HEK293T (cell line): ENCODE measurements around the gene CAPRIN1.
"Not testable (repeated sequence)": the region's sequence is repeated elsewhere in the genome, so short reads cannot be mapped to it uniquely, and the experiment has no call there.

Experiments used
- CTCF ChIA-PET: fragments of 350-600 bp; formaldehyde crosslinking; extraction: SDS; loops from one replicate; lab custom pipeline; 2021; ENCODE audit warnings: antibody characterized with exemption, inconsistent platforms; lab: Yijun Ruan, JAX
- POLR2A ChIA-PET: fragments of 350-600 bp; formaldehyde crosslinking; extraction: SDS; loops from one replicate; lab custom pipeline; 2020; ENCODE audit warnings: antibody characterized with exemption, inconsistent platforms; lab: Yijun Ruan, JAX
- DNase-seq: peaks from one replicate; pipeline ENCODE4 v3.0.0; 2012; ENCODE audit warnings: mixed read lengths; ENCODE audit errors: extremely low spot score
- ARNT ChIP-seq: fragments of 450-650 bp; IDR thresholded peaks from 2 replicates; pipeline ENCODE4 v1.6.1; 2017; ENCODE audit warnings: mild to moderate bottlenecking
- BHLHE40 ChIP-seq: fragments of 450-650 bp; IDR thresholded peaks from 2 replicates; pipeline ENCODE4 v1.6.1; 2016; ENCODE audit warnings: mild to moderate bottlenecking, moderate library complexity, borderline replicate concordance
- CTBP1 ChIP-seq: fragments of 450-650 bp; IDR thresholded peaks from 2 replicates; pipeline ENCODE4 v1.6.1; 2016; ENCODE audit warnings: borderline replicate concordance
- ELF4 ChIP-seq: fragments of 450-650 bp; IDR thresholded peaks from 2 replicates; pipeline ENCODE4 v1.6.1; 2017; ENCODE audit warnings: antibody characterized with exemption
- FOXA1 ChIP-seq: fragments of 450-650 bp; IDR thresholded peaks from 2 replicates; pipeline ENCODE4 v1.6.1; 2016; ENCODE audit warnings: mild to moderate bottlenecking
- FOXK2 ChIP-seq: fragments of 450-650 bp; IDR thresholded peaks from 2 replicates; pipeline ENCODE4 v1.6.1; 2016; ENCODE audit warnings: mild to moderate bottlenecking
- FOXM1 ChIP-seq: fragments of 450-650 bp; IDR thresholded peaks from 2 replicates; pipeline ENCODE4 v1.6.1; 2017; ENCODE audit warnings: mild to moderate bottlenecking, borderline replicate concordance
- HDGF ChIP-seq: fragments of 450-650 bp; IDR thresholded peaks from 2 replicates; pipeline ENCODE4 v1.6.1; 2017; ENCODE audit warnings: antibody characterized with exemption, borderline replicate concordance
- L3MBTL2 ChIP-seq: fragments of 450-650 bp; conservative IDR thresholded peaks from 2 replicates; pipeline ENCODE4 v1.6.1; 2016; ENCODE audit warnings: mild to moderate bottlenecking
- LEF1 ChIP-seq: fragments of 450-650 bp; IDR thresholded peaks from 2 replicates; pipeline ENCODE4 v1.6.1; 2017; ENCODE audit warnings: mild to moderate bottlenecking, borderline replicate concordance
- NFRKB ChIP-seq: fragments of 450-650 bp; IDR thresholded peaks from 2 replicates; pipeline ENCODE4 v1.6.1; 2016; ENCODE audit warnings: mild to moderate bottlenecking, moderate library complexity
- PKNOX1 ChIP-seq: fragments of 450-650 bp; IDR thresholded peaks from 2 replicates; pipeline ENCODE4 v1.6.1; 2016
- SP1 ChIP-seq: fragments of 450-650 bp; IDR thresholded peaks from 2 replicates; pipeline ENCODE4 v1.6.1; 2017
- SUZ12 ChIP-seq: fragments of 450-650 bp; IDR thresholded peaks from 2 replicates; pipeline ENCODE4 v1.6.1; 2016; ENCODE audit warnings: mild to moderate bottlenecking
- TARDBP ChIP-seq: fragments of 450-650 bp; IDR thresholded peaks from 2 replicates; pipeline ENCODE4 v1.6.1; 2016
- ZNF384 ChIP-seq: fragments of 450-650 bp; IDR thresholded peaks from 2 replicates; pipeline ENCODE4 v1.6.1; 2016

CAPRIN1 gene

GRCh38 chr11:34053161-34053686 lies 1.7 kb downstream of the CAPRIN1 start:
- peak; percentile 55 for DNase-seq
- TF ChIP-seq NFRKB (peak; percentile 62; the same call in 1 of the 2 replicates), ARNT (no peak), PKNOX1 (no peak), FOXA1 (no peak), FOXK2 (no peak), L3MBTL2 (peak; percentile 56; the same call in 1 of the 2 replicates), ZNF384 (peak; percentile 58), LEF1 (no peak), FOXM1 (no peak), TARDBP (no peak)
- POLR2A ChIA-PET = interaction anchor here (0.6 to 2.9 kb wide), 5 partner anchors 8 to 56 kb away, joined by 3 to 16 read pairs (median 4); partner anchors contain the start of gene NAT10
- CTCF ChIA-PET = no interaction called here

- DNase-seq, POLR2A ChIA-PET, CTCF ChIA-PET: not testable (repeated sequence)
Measured at GRCh38 chr11:34054351-34054750, 2.8 kb downstream of the CAPRIN1 start.

GRCh38 chr11:34055218-34056000 lies 3.9 kb downstream of the CAPRIN1 start:
- ChIA-PET POLR2A (no interaction called here), CTCF (no interaction called here)
- no peak for TF ChIP-seq ELF4
- no peak for DNase-seq

- TF ChIP-seq LEF1 (no peak), BHLHE40 (no peak), ELF4 (no peak), CTBP1 (no peak), FOXA1 (no peak)
- POLR2A ChIA-PET = no interaction called here
- CTCF ChIA-PET = no interaction called here
- DNase-seq = no peak
Measured at GRCh38 chr11:34056672-34057071, 5.1 kb downstream of the CAPRIN1 start.

GRCh38 chr11:34063061-34063795 lies 11.7 kb downstream of the CAPRIN1 start:
- ChIA-PET CTCF (no interaction called here), POLR2A (interaction anchor here (2.3 kb wide), 1 partner anchor 11 kb away, joined by 16 read pairs; the partner anchor contains the start of gene CAPRIN1)
- no peak for TF ChIP-seq PKNOX1
- no peak for TF ChIP-seq SP1
- no peak for TF ChIP-seq BHLHE40
- TF ChIP-seq ELF4 = no peak
- no peak for TF ChIP-seq ZNF384
- no peak for TF ChIP-seq HDGF
- no peak for TF ChIP-seq NFRKB
- no peak for TF ChIP-seq TARDBP
- DNase-seq = no peak

- TF ChIP-seq FOXA1 (no peak), SUZ12 (no peak), TARDBP (no peak), NFRKB (no peak)
- no peak for DNase-seq
- POLR2A ChIA-PET = interaction anchor here (0.9 to 2.3 kb wide), 2 partner anchors 12 to 41 kb away, joined by 3 to 16 read pairs; partner anchors contain the start of genes CAPRIN1 and NAT10
- CTCF ChIA-PET = no interaction called here
Measured at GRCh38 chr11:34064291-34064690, 12.8 kb downstream of the CAPRIN1 start.

- TF ChIP-seq PKNOX1 (no peak), ZNF384 (no peak), FOXA1 (no peak), SP1 (no peak), BHLHE40 (no peak), NFRKB (no peak), HDGF (no peak), LEF1 (no peak), FOXK2 (no peak), L3MBTL2 (no peak), TARDBP (no peak), SUZ12 (no peak)
- CTCF ChIA-PET = interaction anchor here (1.1 kb wide), 1 partner anchor 11 kb away, joined by 8 read pairs; no protein-coding TSS in a partner anchor
- no peak for DNase-seq
- POLR2A ChIA-PET = interaction anchor here (0.7 kb wide), 1 partner anchor 40 kb away, joined by 3 read pairs; the partner anchor contains the start of gene NAT10
Measured at GRCh38 chr11:34065505-34066203, 14.1 kb downstream of the CAPRIN1 start.

- POLR2A ChIA-PET = interaction anchor here (1.0 kb wide), 1 partner anchor 16 kb away, joined by 3 read pairs; no protein-coding TSS in a partner anchor
Measured at GRCh38 chr11:34066766-34067165, 15.2 kb downstream of the CAPRIN1 start.

More at GRCh38 chr11:34066766-34067165, 15.2 kb downstream of the CAPRIN1 start:
- CTCF ChIA-PET = interaction anchor here (0.7 kb wide), 1 partner anchor 37 kb away, joined by 3 read pairs; no protein-coding TSS in a partner anchor
- not testable (repeated sequence) for DNase-seq
